Measurements from ENCODE around the gene EXOC6B.

Gene EXOC6B

GRCh38 chr2:72828840-72829507, 3.1 kb upstream of the EXOC6B start:
- no peak for DNase-seq

GRCh38 chr2:72827966-72828646, 2.3 kb upstream of the EXOC6B start:
- no peak for DNase-seq

- no peak for DNase-seq
Observed at GRCh38 chr2:72827487-72827886, 1.7 kb upstream of the EXOC6B start.

- no peak for DNase-seq
Observed at GRCh38 chr2:72826156-72826477, 284 bp upstream of the EXOC6B start.

- no peak for DNase-seq
Observed at GRCh38 chr2:72824224-72824842, 1.5 kb downstream of the EXOC6B start.

GRCh38 chr2:72822794-72823193, 3.0 kb downstream of the EXOC6B start:
- no peak for DNase-seq

- DNase-seq: no peak
Observed at GRCh38 chr2:72821983-72822382, 3.9 kb downstream of the EXOC6B start.

GRCh38 chr2:72821118-72821517, 4.7 kb downstream of the EXOC6B start:
- no peak for DNase-seq

GRCh38 chr2:72819501-72819900, 6.3 kb downstream of the EXOC6B start:
- DNase-seq: no peak

- DNase-seq: no peak
Observed at GRCh38 chr2:72815655-72816278, 10.1 kb downstream of the EXOC6B start.

- DNase-seq: no peak
Observed at GRCh38 chr2:72813841-72814240, 12.0 kb downstream of the EXOC6B start.

- DNase-seq: no peak
Observed at GRCh38 chr2:72810165-72810564, 15.7 kb downstream of the EXOC6B start.

GRCh38 chr2:72809095-72809494, 16.7 kb downstream of the EXOC6B start:
- DNase-seq: no peak

- no peak for DNase-seq
Observed at GRCh38 chr2:72806280-72806945, 19.4 kb downstream of the EXOC6B start.

- DNase-seq: no peak
Observed at GRCh38 chr2:72803626-72804320, 22.1 kb downstream of the EXOC6B start.

GRCh38 chr2:72803151-72803550, 22.7 kb downstream of the EXOC6B start:
- DNase-seq: no peak

GRCh38 chr2:72800492-72800891, 25.3 kb downstream of the EXOC6B start:
- DNase-seq: no peak

- no peak for DNase-seq
Observed at GRCh38 chr2:72797740-72798139, 28.1 kb downstream of the EXOC6B start.

GRCh38 chr2:72796766-72797165, 29.1 kb downstream of the EXOC6B start:
- DNase-seq: no peak

GRCh38 chr2:72794572-72794971, 31.3 kb downstream of the EXOC6B start:
- DNase-seq: no peak

- no peak for DNase-seq
Observed at GRCh38 chr2:72793798-72794440, 31.9 kb downstream of the EXOC6B start.

- DNase-seq: no peak
Observed at GRCh38 chr2:72789241-72789640, 36.6 kb downstream of the EXOC6B start.

Data from left hindlimb (tissue), 1 donor.